ENCODE results near the gene OSBPL6. TPM values are rescaled to one million over a fixed set of nuclear protein-coding genes. Genes with fewer than 3 reads are reported as not detected.

OSBPL6 gene
- total RNA-seq, 1 donor from 2014 or later = 14.0 TPM

GRCh38 chr2:178425255-178425827 is 231.0 kb downstream of the OSBPL6 start:
- H3K4me2 ChIP-seq = no peak overlapping the region
- no peak for TF ChIP-seq CTCF (IDR thresholded peaks at IDR 0.05)
- no peak for TF ChIP-seq EZH2phosphoT487 (IDR thresholded peaks at IDR 0.05)
- no peak for TF ChIP-seq EZH2 (IDR thresholded peaks at IDR 0.05)
- no peaks in the 10 kb centered on the region for H4K20me1 ChIP-seq (ENCODE audit: low read depth)
- H3K36me3 ChIP-seq = peaks cover 6% of the 10 kb centered on the region
- no peak for DNase-seq (ENCODE audit: low spot score)
- no peak overlapping the region for H3K27ac ChIP-seq
- no peaks in the 10 kb centered on the region for H3K4me1 ChIP-seq
- Mint-ChIP-seq H3K4me3 (no peak overlapping the region), H3K9me3 (peaks cover 6% of the 10 kb centered on the region), H3K27me3 (ENCODE audit: insufficient read depth, low read depth) (no peaks in the 10 kb centered on the region), H3K4me1 (no peaks in the 10 kb centered on the region), H3K27ac (no peak overlapping the region), H3K36me3 (peaks cover 32% of the 10 kb centered on the region)
- H3K9ac ChIP-seq = no peak overlapping the region
- H3K9me3 ChIP-seq (ENCODE audit: low read depth) = peaks cover 9% of the 10 kb centered on the region
- H3K79me2 ChIP-seq (ENCODE audit: low read depth) = peaks cover 20% of the 10 kb centered on the region
- H3F3A ChIP-seq (ENCODE audit: low read depth) = peaks cover 2% of the 10 kb centered on the region
- H3K27me3 ChIP-seq = no peaks in the 10 kb centered on the region
- H3K4me3 ChIP-seq = no peak overlapping the region
- H2AFZ ChIP-seq (replicated peaks) = no peak overlapping the region

- Histone ChIP-seq H3F3A (ENCODE audit: low read depth) (peaks cover 6% of the 10 kb centered on the region), H3K79me2 (ENCODE audit: low read depth) (peaks cover 20% of the 10 kb centered on the region), H2AFZ (replicated peaks) (no peak overlapping the region), H3K27me3 (no peaks in the 10 kb centered on the region), H4K20me1 (ENCODE audit: low read depth) (no peaks in the 10 kb centered on the region), H3K4me1 (no peaks in the 10 kb centered on the region), H3K27ac (no peak overlapping the region), H3K9ac (no peak overlapping the region), H3K4me2 (no peak overlapping the region), H3K36me3 (peaks cover 6% of the 10 kb centered on the region), H3K4me3 (no peak overlapping the region), H3K9me3 (ENCODE audit: low read depth) (peaks cover 9% of the 10 kb centered on the region)
- peaks cover 34% of the 10 kb centered on the region for H3K36me3 Mint-ChIP-seq
- H3K9me3 Mint-ChIP-seq = peaks cover 6% of the 10 kb centered on the region
- TF ChIP-seq CTCF (IDR thresholded peaks at IDR 0.05) = no peak
- no peak for TF ChIP-seq EZH2 (IDR thresholded peaks at IDR 0.05)
- no peak for TF ChIP-seq EZH2phosphoT487 (IDR thresholded peaks at IDR 0.05)
- H3K27me3 Mint-ChIP-seq (ENCODE audit: insufficient read depth, low read depth) = no peaks in the 10 kb centered on the region
- H3K27ac Mint-ChIP-seq = no peak overlapping the region
- H3K4me1 Mint-ChIP-seq = no peaks in the 10 kb centered on the region
- no peak for DNase-seq (ENCODE audit: low spot score)
- H3K4me3 Mint-ChIP-seq = no peak overlapping the region
These were observed 232.1 kb downstream of the OSBPL6 start for GRCh38 chr2:178426388-178426787.

GRCh38 chr2:178427458-178427857 is 233.1 kb downstream of the OSBPL6 start:
- Mint-ChIP-seq H3K27me3 (ENCODE audit: insufficient read depth, low read depth) (no peaks in the 10 kb centered on the region), H3K4me3 (no peak overlapping the region), H3K4me1 (no peaks in the 10 kb centered on the region), H3K36me3 (peaks cover 32% of the 10 kb centered on the region), H3K27ac (no peak overlapping the region), H3K9me3 (peaks cover 6% of the 10 kb centered on the region)
- Histone ChIP-seq H3K27ac (no peak overlapping the region), H3F3A (ENCODE audit: low read depth) (peaks cover 6% of the 10 kb centered on the region), H3K4me1 (no peaks in the 10 kb centered on the region), H3K4me2 (no peak overlapping the region), H3K36me3 (peaks cover 6% of the 10 kb centered on the region), H3K79me2 (ENCODE audit: low read depth) (peaks cover 20% of the 10 kb centered on the region), H3K27me3 (no peaks in the 10 kb centered on the region), H2AFZ (replicated peaks) (no peak overlapping the region), H4K20me1 (ENCODE audit: low read depth) (no peaks in the 10 kb centered on the region), H3K9me3 (ENCODE audit: low read depth) (peaks cover 9% of the 10 kb centered on the region), H3K9ac (no peak overlapping the region), H3K4me3 (no peak overlapping the region)
- no peak for DNase-seq (ENCODE audit: low spot score)
- TF ChIP-seq CTCF (IDR thresholded peaks at IDR 0.05) = no peak
- no peak for TF ChIP-seq EZH2phosphoT487 (IDR thresholded peaks at IDR 0.05)
- TF ChIP-seq EZH2 (IDR thresholded peaks at IDR 0.05) = no peak

All from neural progenitor cell (in vitro differentiated cells).